ENCODE measurements around the gene DLX4. TPM values are rescaled to one million over a fixed set of nuclear protein-coding genes. Genes with fewer than 3 reads are reported as not detected.

The DLX4 gene, protein sequence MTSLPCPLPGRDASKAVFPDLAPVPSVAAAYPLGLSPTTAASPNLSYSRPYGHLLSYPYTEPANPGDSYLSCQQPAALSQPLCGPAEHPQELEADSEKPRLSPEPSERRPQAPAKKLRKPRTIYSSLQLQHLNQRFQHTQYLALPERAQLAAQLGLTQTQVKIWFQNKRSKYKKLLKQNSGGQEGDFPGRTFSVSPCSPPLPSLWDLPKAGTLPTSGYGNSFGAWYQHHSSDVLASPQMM
- total RNA-seq = not detected

GRCh38 chr17:49969134-49969759, at the start of gene DLX4:
DLX4 (plus strand) TSS chr17:49969190; CDS start chr17:49969469, 279 bp downstream.

DNA sequence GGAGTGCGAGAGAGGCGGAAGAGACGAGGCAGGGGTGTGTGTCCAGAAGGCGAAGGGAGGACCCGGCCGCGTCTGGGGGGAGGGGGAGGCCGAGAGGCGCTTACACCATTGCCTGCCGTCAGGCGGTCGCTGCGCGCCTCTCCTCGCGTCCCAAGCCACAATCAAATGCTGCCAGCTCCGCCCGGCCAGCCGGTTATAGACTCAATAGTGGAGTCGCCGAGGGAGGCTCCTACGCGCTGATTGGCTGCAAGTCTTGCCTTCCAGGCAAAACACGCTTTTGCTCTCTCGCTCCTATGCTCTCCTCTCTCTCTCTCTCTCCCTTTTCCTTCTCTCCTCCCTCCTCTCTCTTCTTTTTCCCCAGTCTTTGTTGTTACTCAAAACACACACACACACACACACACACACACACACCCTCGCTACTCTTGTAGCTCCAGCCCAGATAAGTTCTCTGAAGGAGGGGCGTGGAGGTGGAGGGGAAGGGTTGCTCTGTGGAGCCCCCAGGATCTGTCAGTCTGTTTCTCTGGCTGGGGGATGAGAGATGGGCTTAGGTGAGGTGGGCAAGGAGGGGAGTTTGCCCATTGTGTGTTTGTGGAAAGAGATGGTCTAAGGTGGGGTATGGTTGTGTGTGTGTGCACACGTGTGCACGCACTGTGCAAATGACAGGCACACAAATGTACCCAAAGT, 26.2 kb downstream of the DLX4 start, which contains the start of gene DLX3:
TSS of gene DLX3 (minus strand) at position 170 of the 684 bp plus-strand sequence. CDS start 226 bp downstream, outside the sequence.

Small RNA genes within 50 kb of the gene (small RNA-seq; reads per million reads assigned to genes)
- not detected for gene RNU6-1313P (ENCODE audit: low replicate concordance)

Other genes with a start within 250 kb of the DLX4 start
- 3.1 TPM for gene FAM117A, start 205.1 kb upstream of the DLX4 start, total RNA-seq
- gene KAT7, start 180.5 kb upstream of the DLX4 start, total RNA-seq = 72.0 TPM
- not detected for gene TAC4, start 121.1 kb upstream of the DLX4 start, total RNA-seq
- gene DLX3, start 26.0 kb downstream of the DLX4 start, total RNA-seq = not detected
- 46.3 TPM for gene ITGA3, start 86.9 kb downstream of the DLX4 start, total RNA-seq
- gene PDK2, start 126.2 kb downstream of the DLX4 start, total RNA-seq = 20.7 TPM
- 41.3 TPM for gene SAMD14, start 161.0 kb downstream of the DLX4 start, total RNA-seq
- gene PPP1R9B, start 181.5 kb downstream of the DLX4 start, total RNA-seq = 58.8 TPM
- not detected for gene SGCA, start 196.8 kb downstream of the DLX4 start, total RNA-seq
- 5.0 TPM for gene COL1A1, start 232.4 kb downstream of the DLX4 start, total RNA-seq

All from parietal lobe (tissue), 2 donors.